HepG2 (cell line): ENCODE results near the gene TSEN54. TPM values are rescaled to one million over a fixed set of nuclear protein-coding genes. Genes with fewer than 3 reads are reported as not detected.
A peak's percentile ranks its signal among the peaks of the same experiment; 100 is the strongest.

Source experiments
- ATAC-seq: fragments of 200-7000 bp; cut with Tn5 transposase; 3 replicates; pipeline ENCODE4 v1.9.1; 2020; ENCODE audit warnings: mild to moderate bottlenecking, moderate library complexity
- BruUV-seq: library from RNA; stranded (reverse); fragments of 400-500 nt; replicated peaks from 2 replicates; lab custom pipeline; 2021; lab: Mats Ljungman, UMichigan
- CTCF ChIA-PET: fragments of 300-600 bp; formaldehyde crosslinking; extraction: SDS; loops from one replicate; lab custom pipeline; 2021; ENCODE audit warnings: low total read pairs, inconsistent platforms, low intra/inter-chr PET ratio; lab: Yijun Ruan, JAX
- POLR2A ChIA-PET: fragments of 350-600 bp; sonication (Branson Sonifier 250); formaldehyde crosslinking; loops from one replicate; lab custom pipeline; 2020; ENCODE audit warnings: antibody characterized with exemption, inconsistent platforms; lab: Yijun Ruan, JAX
- DNase-seq: peaks from one replicate; pipeline ENCODE4 v3.0.0-alpha.2; 2015; ENCODE audit warnings: low spot score
- FAIRE-seq: peaks from 3 replicates; lab custom pipeline; 2011; peaks lifted over from hg19 to GRCh38; lab: Jason Lieb, UNC
- H2AFZ ChIP-seq: one replicate; pipeline ENCODE4 v1.6.1; 2011; ENCODE audit warnings: low read length, inconsistent platforms
- H3K27ac ChIP-seq: fragments of 300-600 bp; 3 replicates; pipeline ENCODE4 v1.8.0; 2011; ENCODE audit warnings: mixed run types, mild to moderate bottlenecking, mixed read lengths, low read length, inconsistent platforms; ENCODE audit not compliant: insufficient read depth; ENCODE audit errors: extremely low read length
- H3K27me3 ChIP-seq, 2 experiments: fragments of 200-600 bp in 1 of 2; 2 replicates in 1 of 2; 3 replicates in 1 of 2; pipeline versions ENCODE4 v1.6.0 to v1.8.0; 2011; ENCODE audit warnings: low read length in 2 of 2, mild to moderate bottlenecking in 2 of 2, moderate library complexity in 2 of 2, inconsistent platforms in 1 of 2; ENCODE audit not compliant: insufficient read depth in 2 of 2, control insufficient read depth in 1 of 2
- H3K36me3 ChIP-seq, 2 experiments: fragments of 200-600 bp in 1 of 2; replicated peaks in 1 of 2; 2 replicates in 1 of 2; 3 replicates in 1 of 2; pipeline versions ENCODE4 v1.5.1 to v1.8.0; 2011; ENCODE audit warnings: low read length in 2 of 2, inconsistent platforms in 1 of 2; ENCODE audit not compliant: insufficient read depth in 2 of 2, control insufficient read depth in 1 of 2
- H3K4me1 ChIP-seq: 2 replicates; pipeline ENCODE4 v1.5.1; 2012; ENCODE audit warnings: low read length, inconsistent platforms; ENCODE audit not compliant: insufficient read depth
- H3K4me2 ChIP-seq: 2 replicates; pipeline ENCODE4 v1.6.0; 2011; ENCODE audit warnings: low read depth, low read length, inconsistent platforms
- H3K4me3 ChIP-seq, 3 experiments: fragments of 200-600 bp in 1 of 3; sonication (generic), shearing (Covaris generic) in 1 of 3; replicated peaks in 1 of 3; 2 replicates each; pipeline ENCODE4 v1.5.1; 2011 to 2016; ENCODE audit warnings: low read length in 3 of 3, inconsistent platforms in 2 of 3, low read depth in 2 of 3, mild to moderate bottlenecking in 2 of 3, control low read depth in 1 of 3, mixed read lengths in 1 of 3; ENCODE audit not compliant: insufficient read depth in 1 of 3
- H3K79me2 ChIP-seq: one replicate; pipeline ENCODE4 v1.6.1; 2011; ENCODE audit warnings: low read length, inconsistent platforms; ENCODE audit not compliant: insufficient read depth
- H3K9ac ChIP-seq: 2 replicates; pipeline ENCODE4 v1.6.0; 2011; ENCODE audit warnings: mild to moderate bottlenecking, low read depth, low read length, inconsistent platforms; ENCODE audit not compliant: insufficient read depth
- H3K9me3 ChIP-seq: 2 replicates; pipeline ENCODE4 v1.5.1; 2012; ENCODE audit warnings: mild to moderate bottlenecking, low read length
- H4K20me1 ChIP-seq: 2 replicates; pipeline ENCODE4 v1.6.0; 2011; ENCODE audit warnings: inconsistent platforms, mild to moderate bottlenecking, low read length, moderate library complexity; ENCODE audit not compliant: insufficient read depth
- ATM ChIP-seq: fragments of 450-650 bp; IDR thresholded peaks from 2 replicates; pipeline ENCODE4 v1.7.1; 2017; ENCODE audit warnings: mild to moderate bottlenecking, borderline replicate concordance
- IRF2 ChIP-seq: IDR thresholded peaks from 2 replicates; pipeline ENCODE4 v1.6.1; 2018; ENCODE audit warnings: missing genetic modification reagents, missing compliant biosample characterization
- KDM5A ChIP-seq: fragments of 200-600 bp; sonication (generic); IDR thresholded peaks from 2 replicates; pipeline ENCODE4 v1.7.0; 2018; ENCODE audit warnings: antibody characterized with exemption, mild to moderate bottlenecking, low read length, borderline replicate concordance
- RFX1 ChIP-seq: fragments of 450-650 bp; IDR thresholded peaks from 2 replicates; pipeline ENCODE4 v1.6.1; 2017
- SMC3 ChIP-seq: IDR thresholded peaks from 2 replicates; pipeline ENCODE4 v1.6.1; 2011; ENCODE audit warnings: low read length, improper control_type of control experiment
- STAG1 ChIP-seq: sonication (generic); formaldehyde crosslinking; IDR thresholded peaks from 2 replicates; pipeline ENCODE4 v1.4.0; 2020; ENCODE audit warnings: missing genetic modification reagents
- ZNF441 ChIP-seq: sonication (generic); formaldehyde crosslinking; IDR thresholded peaks from 2 replicates; pipeline ENCODE4 v1.7.0; 2021; ENCODE audit warnings: missing genetic modification reagents, borderline replicate concordance
- ZNF749 ChIP-seq: sonication (generic); formaldehyde crosslinking; IDR thresholded peaks from 2 replicates; pipeline ENCODE4 v1.8.0; 2022; ENCODE audit warnings: mild to moderate bottlenecking, missing genetic modification reagents, moderate library complexity, borderline replicate concordance
- ZSCAN29 ChIP-seq: sonication (generic); formaldehyde crosslinking; conservative IDR thresholded peaks from 2 replicates; pipeline ENCODE4 v1.4.0; 2020; ENCODE audit warnings: mild to moderate bottlenecking, missing genetic modification reagents
- WGBS: methylation state at CpG from one replicate; pipeline ENCODE4 v1.1.6; 2017; ENCODE audit warnings: low lambda C conversion rate; 5-methylcytosine and 5-hydroxymethylcytosine counted together
- in situ Hi-C: cut with HindIII; loops from 2 replicates; pipeline ENCODE4 v1.10.0; 2017; ENCODE audit warnings: low pct_unique_long_range_greater_than_20kb; ENCODE audit not compliant: extremely low pct_ligation_motif_present
- intact Hi-C: fragments of 100-400 bp; cut with micrococcal nuclease; formaldehyde crosslinking; loops from one replicate; pipeline ENCODE4 v1.10.0; 2022; ENCODE audit not compliant: unreplicated experiment
- polyA plus RNA-seq, 8 experiments: library from polyadenylated mRNA; depleted of rRNA in 3 of 8; stranded (reverse) in 7 of 8; unstranded in 1 of 8; fragments of >200 nt; fragmentation: Illumina TruSeq in 4 of 8; extraction: Trizol in 4 of 8; gene quantifications; 2 replicates each; pipeline versions ENCODE4 v1.2.1 to v1.2.3, GENCODE V29; 2011 to 2016; ENCODE audit warnings: low read depth in 4 of 8, missing spikeins in 1 of 8, mixed read lengths in 1 of 8; ENCODE audit not compliant: insufficient read depth in 1 of 8
- total RNA-seq, 5 experiments: library from RNA; depleted of rRNA; stranded (reverse); fragments of >200 nt; fragmentation: Illumina TruSeq; extraction: Trizol; gene quantifications; 2 replicates each; pipeline ENCODE4 v1.2.3, GENCODE V29; 2016; ENCODE audit warnings: low read depth in 1 of 5
- TF ChIP-seq, protein P1 (sequence below): sonication (generic); formaldehyde crosslinking; IDR thresholded peaks from 2 replicates; pipeline ENCODE4 v1.4.0; 2020; ENCODE audit warnings: missing genetic modification reagents, low read depth, mild to moderate bottlenecking, borderline replicate concordance
- TF ChIP-seq, protein P2 (sequence below): sonication (generic); formaldehyde crosslinking; IDR thresholded peaks from 2 replicates; pipeline ENCODE4 v1.4.0; 2020; ENCODE audit warnings: missing genetic modification reagents
- TF ChIP-seq, protein P3 (sequence below): sonication (generic); formaldehyde crosslinking; IDR thresholded peaks from 2 replicates; pipeline ENCODE4 v1.5.0; 2020; ENCODE audit warnings: mild to moderate bottlenecking, missing genetic modification reagents, moderate library complexity

TSEN54 gene
- total and polyA plus RNA-seq, 2 of the 13 experiments (the other 11 are each of a cell fraction or from before 2014, with no cell fraction given): 62.9 to 63.3 TPM

DNA sequence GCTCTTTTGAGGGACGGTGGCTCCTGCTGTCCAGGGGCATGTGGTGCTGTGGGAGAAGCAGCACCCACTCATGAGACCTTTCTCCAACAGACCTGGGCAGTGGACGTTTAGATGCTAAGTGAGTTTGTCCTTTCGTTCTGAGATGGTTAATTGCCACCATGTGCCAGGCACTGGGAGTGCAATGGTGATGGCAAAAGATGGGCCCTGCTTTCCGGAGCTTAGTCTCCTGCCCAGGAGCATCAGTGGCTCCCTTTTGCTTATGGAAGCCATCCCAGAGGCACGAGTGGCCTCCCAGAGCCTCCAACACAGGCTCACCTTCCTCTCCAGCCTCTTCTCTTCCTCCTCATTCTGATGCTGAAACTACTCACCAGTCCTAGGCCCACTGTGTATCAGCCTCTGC is 29.4 kb upstream of the TSEN54 start (continued):
- TF ChIP-seq ZSCAN29 (CRISPR knock-in tag) (no peak), ZNF441 (CRISPR knock-in tag) (no peak), ATM (no peak), RFX1 (no peak), IRF2 (CRISPR knock-in tag) (no peak)
- TF ChIP-seq, protein P1, sequence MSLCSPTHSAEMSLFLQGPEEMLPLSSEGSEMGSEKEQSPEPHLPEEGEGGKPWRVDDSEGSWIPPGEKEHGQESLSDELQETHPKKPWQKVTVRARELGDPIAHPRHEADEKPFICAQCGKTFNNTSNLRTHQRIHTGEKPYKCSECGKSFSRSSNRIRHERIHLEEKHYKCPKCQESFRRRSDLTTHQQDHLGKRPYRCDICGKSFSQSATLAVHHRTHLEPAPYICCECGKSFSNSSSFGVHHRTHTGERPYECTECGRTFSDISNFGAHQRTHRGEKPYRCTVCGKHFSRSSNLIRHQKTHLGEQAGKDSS: no peak
- TF ChIP-seq, protein P2, sequence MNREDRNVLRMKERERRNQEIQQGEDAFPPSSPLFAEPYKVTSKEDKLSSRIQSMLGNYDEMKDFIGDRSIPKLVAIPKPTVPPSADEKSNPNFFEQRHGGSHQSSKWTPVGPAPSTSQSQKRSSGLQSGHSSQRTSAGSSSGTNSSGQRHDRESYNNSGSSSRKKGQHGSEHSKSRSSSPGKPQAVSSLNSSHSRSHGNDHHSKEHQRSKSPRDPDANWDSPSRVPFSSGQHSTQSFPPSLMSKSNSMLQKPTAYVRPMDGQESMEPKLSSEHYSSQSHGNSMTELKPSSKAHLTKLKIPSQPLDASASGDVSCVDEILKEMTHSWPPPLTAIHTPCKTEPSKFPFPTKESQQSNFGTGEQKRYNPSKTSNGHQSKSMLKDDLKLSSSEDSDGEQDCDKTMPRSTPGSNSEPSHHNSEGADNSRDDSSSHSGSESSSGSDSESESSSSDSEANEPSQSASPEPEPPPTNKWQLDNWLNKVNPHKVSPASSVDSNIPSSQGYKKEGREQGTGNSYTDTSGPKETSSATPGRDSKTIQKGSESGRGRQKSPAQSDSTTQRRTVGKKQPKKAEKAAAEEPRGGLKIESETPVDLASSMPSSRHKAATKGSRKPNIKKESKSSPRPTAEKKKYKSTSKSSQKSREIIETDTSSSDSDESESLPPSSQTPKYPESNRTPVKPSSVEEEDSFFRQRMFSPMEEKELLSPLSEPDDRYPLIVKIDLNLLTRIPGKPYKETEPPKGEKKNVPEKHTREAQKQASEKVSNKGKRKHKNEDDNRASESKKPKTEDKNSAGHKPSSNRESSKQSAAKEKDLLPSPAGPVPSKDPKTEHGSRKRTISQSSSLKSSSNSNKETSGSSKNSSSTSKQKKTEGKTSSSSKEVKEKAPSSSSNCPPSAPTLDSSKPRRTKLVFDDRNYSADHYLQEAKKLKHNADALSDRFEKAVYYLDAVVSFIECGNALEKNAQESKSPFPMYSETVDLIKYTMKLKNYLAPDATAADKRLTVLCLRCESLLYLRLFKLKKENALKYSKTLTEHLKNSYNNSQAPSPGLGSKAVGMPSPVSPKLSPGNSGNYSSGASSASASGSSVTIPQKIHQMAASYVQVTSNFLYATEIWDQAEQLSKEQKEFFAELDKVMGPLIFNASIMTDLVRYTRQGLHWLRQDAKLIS (CRISPR knock-in tag): no peak

DNA sequence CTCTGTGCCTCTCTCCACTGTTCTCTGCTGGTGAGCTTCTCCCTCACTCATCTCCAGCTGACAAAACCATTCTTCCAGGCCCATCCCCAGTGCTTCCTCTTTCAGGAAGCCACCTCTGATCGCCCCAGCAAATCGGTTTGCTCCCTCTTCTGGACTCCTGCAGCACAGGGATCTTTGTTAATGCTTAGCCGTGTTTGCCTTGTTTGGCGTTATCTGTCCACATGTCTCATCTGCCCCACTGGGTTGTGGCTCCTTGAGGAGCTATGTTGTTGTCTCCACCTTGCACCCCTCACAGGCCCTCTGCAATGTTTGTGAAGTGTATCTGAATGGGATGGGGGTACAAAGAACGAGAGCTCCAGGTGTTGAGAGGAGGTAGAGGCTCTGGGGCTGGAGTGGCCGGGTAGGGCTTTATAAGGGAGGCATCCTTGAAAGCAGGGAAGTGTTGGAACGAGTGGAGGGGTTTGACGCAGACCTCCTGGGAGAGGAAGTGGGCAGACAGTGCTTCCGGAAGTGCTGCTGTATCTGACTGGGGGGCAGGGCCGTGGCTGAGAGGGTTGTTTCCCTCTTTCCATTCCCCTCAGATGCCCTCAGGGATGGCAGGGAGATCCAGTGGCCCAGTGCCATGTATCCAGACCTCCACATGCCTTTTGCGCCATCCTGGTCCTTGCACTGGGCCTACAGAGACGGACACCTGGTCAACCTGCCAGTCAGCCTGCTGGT is 28.8 kb upstream of the TSEN54 start:
- 88% methylated on average over 11 of the region's 12 CpGs for WGBS

More for the DNA sequence above, 28.8 kb upstream of the TSEN54 start:
- Histone ChIP-seq H3K9me3 (no peaks in the 10 kb centered on the region), H3K4me2 (no peak overlapping the region), H3K27me3 (no peaks in the 10 kb centered on the region), H3K27ac (no peak overlapping the region), H3K9ac (no peak overlapping the region), H3K4me3 (no peak overlapping the region), H3K4me1 (no peaks in the 10 kb centered on the region), H3K79me2 (no peaks in the 10 kb centered on the region), H2AFZ (no peak overlapping the region), H3K36me3 (peaks cover 25 to 34% of the 10 kb centered on the region in 2 experiments), H4K20me1 (peaks cover 7% of the 10 kb centered on the region; the same call in 1 of the 2 replicates)
- FAIRE-seq (peak; percentile 34), DNase-seq (no peak), ATAC-seq (peak; percentile 13; the same call in 2 of the 3 replicates)
- CTCF ChIA-PET: interaction anchor here (1.0 kb wide), 2 partner anchors 61 to 62 kb away, joined by 3 to 4 read pairs; no protein-coding TSS in a partner anchor
- TF ChIP-seq ZNF749 (0 out of 2 replicates have a peak, but pooled peaks have one; percentile 36), KDM5A (no peak), SMC3 (peak; percentile 50; the same call in 1 of the 2 replicates), STAG1 (peak; percentile 44)
- TF ChIP-seq, protein P3, sequence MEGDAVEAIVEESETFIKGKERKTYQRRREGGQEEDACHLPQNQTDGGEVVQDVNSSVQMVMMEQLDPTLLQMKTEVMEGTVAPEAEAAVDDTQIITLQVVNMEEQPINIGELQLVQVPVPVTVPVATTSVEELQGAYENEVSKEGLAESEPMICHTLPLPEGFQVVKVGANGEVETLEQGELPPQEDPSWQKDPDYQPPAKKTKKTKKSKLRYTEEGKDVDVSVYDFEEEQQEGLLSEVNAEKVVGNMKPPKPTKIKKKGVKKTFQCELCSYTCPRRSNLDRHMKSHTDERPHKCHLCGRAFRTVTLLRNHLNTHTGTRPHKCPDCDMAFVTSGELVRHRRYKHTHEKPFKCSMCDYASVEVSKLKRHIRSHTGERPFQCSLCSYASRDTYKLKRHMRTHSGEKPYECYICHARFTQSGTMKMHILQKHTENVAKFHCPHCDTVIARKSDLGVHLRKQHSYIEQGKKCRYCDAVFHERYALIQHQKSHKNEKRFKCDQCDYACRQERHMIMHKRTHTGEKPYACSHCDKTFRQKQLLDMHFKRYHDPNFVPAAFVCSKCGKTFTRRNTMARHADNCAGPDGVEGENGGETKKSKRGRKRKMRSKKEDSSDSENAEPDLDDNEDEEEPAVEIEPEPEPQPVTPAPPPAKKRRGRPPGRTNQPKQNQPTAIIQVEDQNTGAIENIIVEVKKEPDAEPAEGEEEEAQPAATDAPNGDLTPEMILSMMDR (CRISPR knock-in tag): peak; percentile 36
- no TSS peak for BruUV-seq
- POLR2A ChIA-PET: no interaction called here
- intact Hi-C loops (loop anchor here (5.0 kb wide), 1 partner anchor 60 kb away; no protein-coding TSS in a partner anchor), in situ Hi-C loops (loop anchor here (5.0 kb wide), 1 partner anchor 55 kb away; no protein-coding TSS in a partner anchor)
